NCI-H1417 (cell line): Measurements from ENCODE around the gene ZBTB22.

Experiments
- DNase-seq, 3 experiments: peaks; one replicate each; lab custom pipeline; 2025; lab: John Stamatoyannopoulos, UW

The ZBTB22 gene

DNA sequence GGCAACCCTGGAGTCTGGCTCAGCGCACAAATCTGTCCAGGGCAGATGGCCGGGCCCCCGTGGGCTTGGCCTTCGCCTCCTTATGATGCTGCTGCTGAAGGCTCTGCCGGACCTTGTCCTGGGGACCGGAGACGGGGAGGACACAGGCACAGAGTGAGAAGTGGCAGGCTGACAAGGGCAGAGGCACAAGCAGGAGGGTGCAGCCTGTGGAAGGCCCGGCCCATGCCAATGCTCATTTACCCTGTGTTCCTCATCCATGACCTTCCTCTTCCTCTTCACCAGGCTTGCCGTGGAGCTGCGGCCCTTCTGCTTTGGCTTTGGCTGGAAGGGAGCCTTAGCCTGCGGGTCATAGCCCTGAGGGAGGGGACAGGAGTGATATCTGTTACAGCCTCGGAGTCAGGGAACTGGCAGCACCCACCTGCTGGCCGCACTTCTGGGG lies 38.3 kb downstream of the ZBTB22 start:
- no peak for DNase-seq

GRCh38 chr6:33278810-33279209 lies 38.7 kb downstream of the ZBTB22 start:
- no peak for DNase-seq

- DNase-seq, result no peak
These were observed 39.2 kb downstream of the ZBTB22 start for GRCh38 chr6:33278392-33278741.

GRCh38 chr6:33277663-33278391 lies 39.7 kb downstream of the ZBTB22 start:
- DNase-seq, result peak in 1 of 3 experiments; percentile 22

GRCh38 chr6:33276864-33277662 lies 40.5 kb downstream of the ZBTB22 start, which contains the start of gene B3GALT4:
Gene B3GALT4, plus strand, starts transcription at chr6:33277123. Its CDS starts 297 bp downstream, at chr6:33277420.
- DNase-seq, result peak; percentile 74 to 90 (median 76)

GRCh38 chr6:33276581-33276863 lies 41.0 kb downstream of the ZBTB22 start:
- no peak for DNase-seq

DNA sequence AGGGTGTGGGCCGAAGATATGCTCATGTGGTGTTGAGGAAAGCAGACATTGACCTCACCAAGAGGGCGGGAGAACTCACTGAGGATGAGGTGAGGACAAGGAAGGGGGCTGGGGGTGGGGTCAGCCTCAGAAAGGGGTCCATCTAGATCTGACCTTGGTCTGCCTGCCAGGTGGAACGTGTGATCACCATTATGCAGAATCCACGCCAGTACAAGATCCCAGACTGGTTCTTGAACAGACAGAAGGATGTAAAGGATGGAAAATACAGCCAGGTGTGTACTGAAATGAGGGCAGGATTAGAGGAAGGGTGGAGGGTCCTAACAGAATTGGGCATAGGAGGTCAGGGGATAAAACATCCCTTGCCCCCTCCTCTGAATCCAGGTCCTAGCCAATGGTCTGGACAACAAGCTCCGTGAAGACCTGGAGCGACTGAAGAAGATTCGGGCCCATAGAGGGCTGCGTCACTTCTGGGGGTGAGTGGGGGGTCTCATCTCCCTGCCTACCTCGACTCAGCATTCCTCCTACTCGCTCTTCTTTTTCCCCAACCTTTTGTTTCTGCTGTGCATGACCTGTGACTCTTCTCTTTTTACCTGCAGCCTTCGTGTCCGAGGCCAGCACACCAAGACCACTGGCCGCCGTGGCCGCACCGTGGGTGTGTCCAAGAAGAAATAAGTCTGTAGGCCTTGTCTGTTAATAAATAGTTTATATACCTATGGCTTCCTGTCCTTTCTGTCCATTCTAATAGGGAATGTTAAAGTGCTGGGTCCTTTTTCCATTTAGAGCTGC lies 41.6 kb downstream of the ZBTB22 start:
- peak in 1 of 3 experiments; percentile 36 for DNase-seq

- no peak for DNase-seq
These were observed 43.3 kb downstream of the ZBTB22 start for GRCh38 chr6:33273924-33274902.

DNA sequence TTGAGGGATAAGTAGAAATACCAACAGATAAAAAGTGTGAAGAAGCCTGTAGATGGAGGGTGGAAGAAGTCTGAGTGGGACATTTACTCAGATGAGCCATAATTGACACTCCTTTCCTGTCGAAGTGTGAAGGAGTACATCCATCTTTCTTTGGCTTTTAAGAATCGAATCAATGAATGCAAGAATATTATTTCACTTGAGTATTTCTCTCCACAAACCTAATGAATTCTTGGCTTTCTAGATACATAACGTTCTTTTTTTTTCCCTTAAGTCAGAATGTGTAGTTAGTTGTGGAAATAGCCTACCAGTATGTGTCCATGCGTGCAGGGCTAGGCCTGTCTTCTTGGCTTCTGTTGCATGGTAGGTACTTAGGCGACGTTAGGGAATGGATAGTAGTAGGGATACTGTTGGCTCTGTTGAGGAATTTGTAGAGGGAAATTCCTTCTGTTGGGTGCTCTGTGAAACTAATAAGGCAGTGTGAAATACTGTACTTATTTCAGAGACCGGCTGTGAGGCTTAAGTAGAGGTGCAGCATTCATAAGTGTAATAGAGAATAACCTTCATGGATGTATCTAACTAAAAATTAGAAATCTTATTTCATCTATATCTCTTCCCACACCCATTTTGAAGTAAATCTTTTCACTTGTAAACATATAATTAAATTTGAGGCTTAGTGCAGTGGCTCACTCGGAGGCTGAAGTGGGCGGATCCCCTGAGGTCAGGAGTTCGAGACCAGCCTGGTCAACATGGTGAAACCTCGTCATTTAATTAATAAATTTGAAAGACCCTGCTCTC lies 44.2 kb downstream of the ZBTB22 start:
- DNase-seq, result no peak

GRCh38 chr6:33272275-33273128 lies 45.0 kb downstream of the ZBTB22 start:
- no peak for DNase-seq

DNA sequence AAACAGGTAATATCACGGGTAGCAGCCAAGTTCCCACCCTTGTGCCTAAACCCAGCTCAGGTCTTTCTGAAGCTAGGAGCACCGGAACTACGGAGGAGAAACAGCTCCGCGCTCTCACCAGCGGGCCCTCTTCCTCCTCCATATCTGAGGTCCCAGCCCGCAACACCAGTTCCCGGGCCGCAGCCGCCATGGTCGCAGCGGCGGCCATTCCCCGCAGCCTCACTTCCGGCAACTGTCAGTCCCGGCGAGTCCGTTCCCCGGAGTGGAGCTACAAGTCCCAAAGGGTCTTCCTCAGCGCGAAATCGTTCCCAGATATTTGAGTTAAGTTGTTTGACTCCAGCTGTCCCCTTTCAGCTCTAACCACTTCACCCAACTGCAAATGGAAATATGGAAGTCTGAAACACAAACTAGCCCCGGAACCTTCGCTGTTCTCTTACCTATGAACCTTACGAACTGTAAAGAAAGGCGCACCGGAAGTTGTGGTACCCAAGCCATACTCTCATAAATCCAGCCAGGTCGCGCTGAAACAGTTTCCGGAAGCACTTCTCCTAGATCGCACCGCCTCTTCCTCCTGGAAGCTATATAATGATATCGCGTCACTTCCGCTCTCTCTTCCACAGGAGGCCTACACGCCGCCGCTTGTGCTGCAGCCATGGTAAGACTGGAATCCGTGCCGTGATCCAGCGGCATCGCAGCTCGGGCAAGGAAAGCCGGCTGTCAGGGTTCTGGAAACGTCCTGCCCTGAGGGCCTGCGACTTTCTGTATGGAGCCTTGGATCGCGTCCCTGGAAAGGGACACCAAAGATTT lies 45.9 kb downstream of the ZBTB22 start, which contains the start of the genes RPS18 and VPS52:
Gene RPS18, plus strand, starts transcription at position 608 of the 807 bp plus-strand sequence. Its CDS starts 45 bp downstream, at position 653.
Gene VPS52, minus strand, starts transcription at position 409 of the 807 bp plus-strand sequence. Its CDS starts 201 bp downstream, at position 208.
- DNase-seq, result peak; percentile 95 to 99 (median 98)

GRCh38 chr6:33271117-33271467 lies 46.5 kb downstream of the ZBTB22 start:
- DNase-seq, result no peak
